GM15510 (cell line): ENCODE data around the gene MCFD2.

Experiments
- POLR2A ChIP-seq: IDR thresholded peaks from 3 replicates; pipeline ENCODE4 v1.6.1; 2011; ENCODE audit warnings: borderline replicate concordance; ENCODE audit not compliant: insufficient read length; ENCODE audit errors: extremely low read depth

MCFD2 gene

DNA sequence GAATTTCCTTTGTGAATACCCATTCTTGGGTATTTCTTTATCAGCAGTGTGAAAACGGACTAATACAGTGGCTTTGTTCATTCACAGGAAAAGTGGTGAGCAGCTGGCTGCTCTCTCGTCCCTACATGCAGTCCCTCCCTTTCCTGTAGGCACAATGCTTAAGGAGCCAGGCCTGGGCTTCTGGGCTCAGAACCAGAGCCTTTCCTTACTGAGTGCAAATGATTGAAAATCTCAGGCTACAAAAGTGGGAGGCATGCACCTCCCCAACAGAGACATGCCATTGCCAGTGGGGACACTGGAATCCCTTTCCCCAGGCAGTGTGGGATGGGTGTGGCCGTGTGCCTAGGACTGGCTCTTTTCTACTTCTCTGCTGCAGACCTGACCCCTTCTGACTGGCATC lies 61.3 kb downstream of the MCFD2 start:
- no peak for TF ChIP-seq POLR2A

DNA sequence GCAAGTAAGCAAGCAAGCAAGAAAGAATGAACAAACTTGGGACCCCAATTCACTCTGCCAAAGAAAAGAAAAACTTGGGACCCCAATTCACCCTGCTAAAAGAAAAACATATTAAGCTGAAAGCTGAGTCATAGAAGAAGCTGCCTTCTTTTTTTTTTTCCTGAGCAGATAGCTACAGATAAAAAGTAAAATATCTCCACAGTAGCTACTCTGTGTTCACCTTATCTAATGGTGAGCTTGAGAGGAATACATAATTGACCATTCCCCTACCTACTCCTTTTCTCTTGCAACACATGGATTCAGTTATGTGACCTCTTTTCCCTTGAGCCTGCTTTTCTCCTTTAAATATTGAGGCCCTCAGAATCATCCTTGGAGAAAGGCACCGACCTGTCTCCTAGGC lies 63.0 kb downstream of the MCFD2 start:
- no peak for TF ChIP-seq POLR2A

DNA sequence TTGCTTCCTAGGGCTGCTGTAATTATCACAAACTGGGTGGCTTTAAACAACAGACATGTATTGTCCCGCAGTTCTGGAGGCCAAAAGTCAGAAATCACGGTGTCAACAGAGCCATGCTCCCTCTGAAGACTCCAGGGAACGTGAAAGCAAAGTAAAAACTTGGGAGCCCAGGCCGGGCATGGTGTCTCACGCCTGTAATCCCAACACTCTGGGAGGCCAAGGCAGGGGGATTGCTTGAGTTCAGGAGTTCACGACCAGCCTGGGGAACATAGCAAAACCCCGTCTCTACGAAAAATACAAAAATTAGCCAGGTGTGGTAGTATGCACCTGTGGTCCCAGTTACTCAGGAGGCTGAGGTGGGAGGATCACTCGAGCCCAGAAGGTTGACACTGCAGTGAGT lies 63.5 kb downstream of the MCFD2 start:
- TF ChIP-seq POLR2A: no peak
